Measurements from ENCODE around the gene PCYOX1L.
A peak's percentile ranks its signal among the peaks of the same experiment; 100 is the strongest.

The PCYOX1L gene

DNA sequence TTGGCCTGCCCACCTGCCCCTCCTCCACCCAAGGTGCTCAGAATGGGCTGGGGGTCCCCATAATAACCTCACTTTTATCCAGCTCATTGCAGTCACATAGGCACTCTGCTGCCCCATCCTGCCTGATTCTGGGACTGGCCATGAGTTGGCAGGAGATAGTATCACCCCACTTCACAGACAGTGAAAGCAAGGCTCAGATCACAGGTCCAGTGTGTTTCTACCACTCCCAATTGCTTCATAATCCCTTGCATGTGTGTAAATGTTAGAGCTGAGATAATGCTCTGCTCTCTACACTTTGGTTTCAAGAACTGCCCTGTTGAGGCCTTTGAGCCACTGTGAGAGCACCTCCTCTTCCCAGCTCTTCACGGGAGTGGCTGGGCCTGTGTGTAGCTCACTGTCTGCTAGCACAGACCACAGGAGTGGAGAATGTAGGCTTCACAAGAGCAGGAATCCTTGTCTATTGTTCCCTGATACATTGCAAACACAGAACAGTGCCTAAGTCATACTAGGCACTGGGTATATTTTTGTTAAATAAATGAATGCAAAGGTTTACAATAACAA is 8.4 kb downstream of the PCYOX1L start:
- DNase-seq (ENCODE audit: extremely low spot score): no peak
- CTCF ChIA-PET: interaction anchor here (0.7 to 2.4 kb wide), 3 partner anchors 9 to 54 kb away, joined by 3 to 10 read pairs (median 7); partner anchors contain the start of gene PCYOX1L
- POLR2A ChIA-PET: interaction anchor here (0.7 to 4.3 kb wide), 3 partner anchors 8 to 80 kb away, joined by 3 to 34 read pairs (median 5); partner anchors contain the start of genes GRPEL2 and PCYOX1L
- no peak for TF ChIP-seq SP1 (IDR thresholded peaks at IDR 0.05)
- TF ChIP-seq FOXA1 (IDR thresholded peaks at IDR 0.05): no peak
- TF ChIP-seq FOXK2 (IDR thresholded peaks at IDR 0.05): no peak

DNA sequence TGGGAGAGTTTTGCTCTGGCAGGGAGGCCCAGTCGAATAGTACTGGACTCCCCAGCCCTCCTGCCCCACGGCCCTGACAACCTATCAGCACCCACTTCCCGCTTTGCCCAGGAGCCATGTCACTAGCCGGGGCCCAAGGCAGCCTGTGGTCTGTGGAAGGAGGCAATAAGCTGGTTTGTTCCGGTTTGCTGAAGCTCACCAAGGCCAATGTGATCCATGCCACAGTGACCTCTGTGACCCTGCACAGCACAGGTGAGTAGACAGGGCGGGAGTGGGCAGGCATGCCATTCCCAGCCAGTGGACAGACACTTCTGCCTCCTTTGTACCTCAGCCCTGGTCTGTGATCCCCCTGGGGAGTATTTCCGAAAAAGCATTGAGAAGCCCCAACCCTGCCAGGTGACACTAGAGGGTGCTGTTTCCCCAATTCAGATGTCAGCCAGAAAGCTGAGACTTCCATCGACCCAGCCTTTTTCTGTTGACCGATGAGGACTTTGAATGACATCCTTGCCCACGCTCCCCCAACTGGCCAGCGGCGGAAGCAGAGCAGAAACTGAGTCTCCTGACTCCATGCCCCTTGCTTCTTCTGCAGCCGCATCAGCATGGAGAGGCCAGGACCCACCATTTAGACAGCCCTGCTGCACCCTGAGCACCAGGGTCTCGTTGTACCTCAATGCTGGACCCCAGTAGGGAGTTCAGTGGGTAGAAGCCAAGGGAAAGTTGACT is 9.6 kb downstream of the PCYOX1L start:
- TF ChIP-seq CTBP1 (IDR thresholded peaks at IDR 0.05; ENCODE audit: borderline replicate concordance) (no peak), BHLHE40 (IDR thresholded peaks at IDR 0.05; ENCODE audit: borderline replicate concordance) (no peak), L3MBTL2 (conservative IDR thresholded peaks at IDR 0.05) (no peak), TARDBP (IDR thresholded peaks at IDR 0.05) (no peak), LEF1 (IDR thresholded peaks at IDR 0.05; ENCODE audit: borderline replicate concordance) (no peak), ELF4 (IDR thresholded peaks at IDR 0.05) (no peak), SP1 (IDR thresholded peaks at IDR 0.05) (no peak)
- TF ChIP-seq, protein P1, sequence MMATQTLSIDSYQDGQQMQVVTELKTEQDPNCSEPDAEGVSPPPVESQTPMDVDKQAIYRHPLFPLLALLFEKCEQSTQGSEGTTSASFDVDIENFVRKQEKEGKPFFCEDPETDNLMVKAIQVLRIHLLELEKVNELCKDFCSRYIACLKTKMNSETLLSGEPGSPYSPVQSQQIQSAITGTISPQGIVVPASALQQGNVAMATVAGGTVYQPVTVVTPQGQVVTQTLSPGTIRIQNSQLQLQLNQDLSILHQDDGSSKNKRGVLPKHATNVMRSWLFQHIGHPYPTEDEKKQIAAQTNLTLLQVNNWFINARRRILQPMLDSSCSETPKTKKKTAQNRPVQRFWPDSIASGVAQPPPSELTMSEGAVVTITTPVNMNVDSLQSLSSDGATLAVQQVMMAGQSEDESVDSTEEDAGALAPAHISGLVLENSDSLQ (IDR thresholded peaks at IDR 0.05): peak; percentile 88
- DNase-seq (ENCODE audit: extremely low spot score): peak; percentile 80
- ChIA-PET CTCF (interaction anchor here (0.6 to 2.7 kb wide), 29 partner anchors 9 to 312 kb away, joined by 3 to 16 read pairs (median 4); partner anchors contain the start of genes GRPEL2, IL17B and PCYOX1L), POLR2A (interaction anchor here (1.8 to 4.3 kb wide), 2 partner anchors 9 to 22 kb away, joined by 6 to 34 read pairs; partner anchors contain the start of genes GRPEL2 and PCYOX1L)

DNA sequence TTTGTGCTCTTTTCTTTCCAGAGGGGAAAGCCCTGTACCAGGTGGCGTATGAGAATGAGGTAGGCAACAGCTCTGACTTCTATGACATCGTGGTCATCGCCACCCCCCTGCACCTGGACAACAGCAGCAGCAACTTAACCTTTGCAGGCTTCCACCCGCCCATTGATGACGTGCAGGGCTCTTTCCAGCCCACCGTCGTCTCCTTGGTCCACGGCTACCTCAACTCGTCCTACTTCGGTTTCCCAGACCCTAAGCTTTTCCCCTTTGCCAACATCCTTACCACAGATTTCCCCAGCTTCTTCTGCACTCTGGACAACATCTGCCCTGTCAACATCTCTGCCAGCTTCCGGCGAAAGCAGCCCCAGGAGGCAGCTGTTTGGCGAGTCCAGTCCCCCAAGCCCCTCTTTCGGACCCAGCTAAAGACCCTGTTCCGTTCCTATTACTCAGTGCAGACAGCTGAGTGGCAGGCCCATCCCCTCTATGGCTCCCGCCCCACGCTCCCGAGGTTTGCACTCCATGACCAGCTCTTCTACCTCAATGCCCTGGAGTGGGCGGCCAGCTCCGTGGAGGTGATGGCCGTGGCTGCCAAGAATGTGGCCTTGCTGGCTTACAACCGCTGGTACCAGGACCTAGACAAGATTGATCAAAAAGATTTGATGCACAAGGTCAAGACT is 10.3 kb downstream of the PCYOX1L start:
- TF ChIP-seq NFRKB (IDR thresholded peaks at IDR 0.05) (no peak), SUZ12 (IDR thresholded peaks at IDR 0.05) (no peak)
- ChIA-PET POLR2A (interaction anchor here (1.8 to 4.3 kb wide), 2 partner anchors 10 to 23 kb away, joined by 6 to 34 read pairs; partner anchors contain the start of genes GRPEL2 and PCYOX1L), CTCF (interaction anchor here (0.6 to 2.7 kb wide), 23 partner anchors 8 to 214 kb away, joined by 3 to 16 read pairs (median 4); partner anchors contain the start of genes ARHGEF37, GRPEL2, IL17B and PCYOX1L)
- no peak for DNase-seq (ENCODE audit: extremely low spot score)

DNA sequence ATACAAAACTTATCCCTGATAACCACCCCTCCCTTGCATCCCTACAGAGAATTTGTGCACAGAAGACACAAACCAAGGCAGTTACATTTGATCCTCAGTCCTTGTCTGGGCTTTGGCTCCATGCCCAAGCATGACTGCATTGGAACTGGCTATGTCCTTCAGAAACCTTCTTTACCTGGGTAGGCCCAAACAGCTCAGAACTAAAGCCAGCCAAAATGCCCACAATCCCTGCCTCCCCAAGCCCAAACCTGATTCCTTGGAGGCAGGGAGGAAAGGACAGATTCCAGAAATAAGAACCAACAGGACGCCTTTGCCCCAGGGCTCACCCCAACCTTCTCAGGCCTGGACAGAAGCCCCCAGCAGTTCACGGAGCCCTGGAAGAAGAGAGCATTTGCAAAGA is 13.0 kb downstream of the PCYOX1L start:
- ChIA-PET POLR2A (interaction anchor here (1.2 kb wide), 2 partner anchors 11 to 25 kb away, joined by 3 to 4 read pairs; partner anchors contain the start of gene GRPEL2), CTCF (interaction anchor here (0.8 to 3.4 kb wide), 9 partner anchors 9 to 194 kb away, joined by 3 to 20 read pairs (median 5); no protein-coding TSS in a partner anchor)
- TF ChIP-seq ARNT (IDR thresholded peaks at IDR 0.05): no peak
- TF ChIP-seq HDGF (IDR thresholded peaks at IDR 0.05; ENCODE audit: borderline replicate concordance): no peak
- no peak for TF ChIP-seq NFRKB (IDR thresholded peaks at IDR 0.05)
- TF ChIP-seq ELF4 (IDR thresholded peaks at IDR 0.05): no peak
- no peak for TF ChIP-seq FOXA1 (IDR thresholded peaks at IDR 0.05)
- no peak for TF ChIP-seq L3MBTL2 (conservative IDR thresholded peaks at IDR 0.05)
- no peak for TF ChIP-seq BHLHE40 (IDR thresholded peaks at IDR 0.05; ENCODE audit: borderline replicate concordance)
- no peak for DNase-seq (ENCODE audit: extremely low spot score)

DNA sequence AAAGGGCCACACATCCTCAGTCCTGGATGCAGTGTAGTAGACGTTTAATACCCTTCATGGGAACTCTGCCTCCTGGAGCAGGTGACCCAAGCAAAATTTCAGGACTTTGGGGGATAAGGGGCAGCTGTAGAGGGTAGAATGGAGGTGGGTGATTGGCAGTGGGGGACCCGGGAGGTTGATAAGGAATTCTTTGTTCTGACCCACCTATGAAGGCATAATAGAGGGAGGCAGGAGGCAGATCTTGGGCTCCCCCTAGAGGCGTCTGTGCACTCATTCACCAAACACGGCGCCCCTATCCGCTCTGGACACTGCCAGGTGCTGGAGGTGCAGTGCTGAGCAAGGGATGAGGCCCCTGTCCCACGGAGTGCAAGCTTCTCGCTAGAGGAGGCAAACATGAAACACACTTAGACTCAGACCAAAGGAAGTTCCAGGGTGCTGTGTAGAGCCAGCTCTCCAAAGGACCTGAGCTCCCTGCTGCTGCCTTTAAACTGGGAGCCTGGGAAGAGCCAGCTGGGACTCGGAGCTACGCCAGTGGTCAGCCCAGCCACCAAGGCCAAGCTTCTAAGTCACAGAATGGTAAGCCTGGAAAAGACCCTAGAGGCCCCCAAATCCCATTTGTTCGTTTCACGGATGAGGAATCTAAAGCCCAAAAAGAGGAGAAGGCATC is 13.6 kb downstream of the PCYOX1L start:
- peak; percentile 76 for DNase-seq (ENCODE audit: extremely low spot score)
- ChIA-PET CTCF (interaction anchor here (0.6 to 3.4 kb wide), 17 partner anchors 8 to 194 kb away, joined by 3 to 20 read pairs (median 5); partner anchors contain the start of gene PCYOX1L), POLR2A (interaction anchor here (1.2 kb wide), 2 partner anchors 11 to 26 kb away, joined by 3 to 4 read pairs; partner anchors contain the start of gene GRPEL2)
- TF ChIP-seq BHLHE40 (IDR thresholded peaks at IDR 0.05; ENCODE audit: borderline replicate concordance): no peak
- TF ChIP-seq L3MBTL2 (conservative IDR thresholded peaks at IDR 0.05): no peak
- no peak for TF ChIP-seq ZNF384 (IDR thresholded peaks at IDR 0.05)
- TF ChIP-seq, protein P1 (IDR thresholded peaks at IDR 0.05): no peak
- no peak for TF ChIP-seq FOXM1 (IDR thresholded peaks at IDR 0.05; ENCODE audit: borderline replicate concordance)
- no peak for TF ChIP-seq ARNT (IDR thresholded peaks at IDR 0.05)
- no peak for TF ChIP-seq FOXA1 (IDR thresholded peaks at IDR 0.05)

DNA sequence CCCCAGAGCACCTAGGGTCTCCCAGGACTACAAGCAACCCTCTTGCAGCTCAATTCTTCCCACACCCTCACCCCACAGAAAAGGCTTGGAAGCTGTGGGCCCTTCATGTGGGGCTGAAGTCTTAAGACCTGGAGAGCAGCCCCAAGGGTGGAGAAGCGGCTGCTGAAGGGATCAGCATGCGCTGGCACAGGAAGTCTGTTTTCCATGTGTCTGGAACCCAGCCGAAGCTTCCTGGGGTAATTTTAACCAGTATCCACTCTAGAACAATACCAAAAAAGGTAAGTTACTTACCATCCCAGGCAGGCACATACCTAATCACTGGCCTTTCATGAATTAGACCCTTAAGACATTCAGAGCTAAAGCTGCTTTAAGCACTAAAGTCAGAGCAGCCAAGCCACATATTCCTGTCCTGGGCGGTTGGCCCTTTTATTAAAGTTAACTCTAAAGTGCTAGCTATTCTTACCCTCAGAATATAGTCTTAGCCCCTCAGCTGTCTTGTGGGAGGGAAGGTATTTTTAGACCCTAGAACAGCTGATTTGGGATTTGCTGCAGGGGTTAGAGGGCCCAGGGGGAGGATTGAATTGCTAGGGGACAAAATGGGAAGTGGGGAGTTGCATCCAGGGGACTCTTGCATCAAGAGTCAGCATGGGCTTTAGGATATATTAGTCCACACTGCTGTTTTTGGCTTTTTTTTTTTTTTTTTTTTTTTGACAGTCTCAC is 14.4 kb downstream of the PCYOX1L start:
- TF ChIP-seq ZNF384 (IDR thresholded peaks at IDR 0.05) (no peak), FOXM1 (IDR thresholded peaks at IDR 0.05; ENCODE audit: borderline replicate concordance) (no peak), HDGF (IDR thresholded peaks at IDR 0.05; ENCODE audit: borderline replicate concordance) (no peak), ELF4 (IDR thresholded peaks at IDR 0.05) (no peak), SUZ12 (IDR thresholded peaks at IDR 0.05) (no peak), FOXK2 (IDR thresholded peaks at IDR 0.05) (no peak), LEF1 (IDR thresholded peaks at IDR 0.05; ENCODE audit: borderline replicate concordance) (no peak), SP1 (IDR thresholded peaks at IDR 0.05) (no peak), FOXA1 (IDR thresholded peaks at IDR 0.05) (no peak), ARNT (IDR thresholded peaks at IDR 0.05) (no peak), NFRKB (IDR thresholded peaks at IDR 0.05) (no peak), TARDBP (IDR thresholded peaks at IDR 0.05) (no peak), BHLHE40 (IDR thresholded peaks at IDR 0.05; ENCODE audit: borderline replicate concordance) (no peak), L3MBTL2 (conservative IDR thresholded peaks at IDR 0.05) (no peak), CTBP1 (IDR thresholded peaks at IDR 0.05; ENCODE audit: borderline replicate concordance) (no peak)
- TF ChIP-seq, protein P1 (IDR thresholded peaks at IDR 0.05): no peak
- CTCF ChIA-PET: interaction anchor here (0.6 to 3.4 kb wide), 17 partner anchors 8 to 193 kb away, joined by 3 to 20 read pairs (median 5); partner anchors contain the start of gene PCYOX1L
- DNase-seq (ENCODE audit: extremely low spot score): no peak
- POLR2A ChIA-PET: interaction anchor here (1.2 to 1.6 kb wide), 3 partner anchors 12 to 27 kb away, joined by 3 to 6 read pairs (median 4); partner anchors contain the start of genes GRPEL2 and PCYOX1L
